GM18502 (cell line): ENCODE measurements around the gene FAF1.
"Not testable (repeated sequence)": the region's sequence is repeated elsewhere in the genome, so short reads cannot be mapped to it uniquely, and the experiment has no call there.

Source experiments
- ATAC-seq: cut with Tn5 transposase; IDR thresholded peaks from one replicate; pipeline ENCODE4 v1.9.1; 2021; ENCODE audit warnings: mild to moderate bottlenecking; ENCODE audit not compliant: unreplicated experiment, poor library complexity

FAF1 gene

DNA sequence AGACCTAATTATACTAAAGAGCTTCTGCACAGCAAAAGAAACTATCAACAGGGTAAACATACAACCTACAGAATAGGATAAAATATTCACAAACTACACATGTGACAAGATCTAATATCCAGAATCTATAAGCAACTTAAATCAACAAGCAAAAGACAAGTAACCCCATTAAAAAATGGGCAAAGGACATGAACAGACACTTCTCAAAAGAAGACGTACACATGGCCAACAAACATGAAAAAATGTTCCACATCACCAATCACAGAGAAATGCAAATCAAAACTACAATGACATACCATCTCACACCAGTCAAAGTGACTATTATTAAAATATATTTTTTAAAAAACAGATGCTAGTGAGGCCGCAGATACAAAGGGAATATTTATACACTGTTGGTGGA is 99.8 kb downstream of the FAF1 start:
- ATAC-seq: no peak

DNA sequence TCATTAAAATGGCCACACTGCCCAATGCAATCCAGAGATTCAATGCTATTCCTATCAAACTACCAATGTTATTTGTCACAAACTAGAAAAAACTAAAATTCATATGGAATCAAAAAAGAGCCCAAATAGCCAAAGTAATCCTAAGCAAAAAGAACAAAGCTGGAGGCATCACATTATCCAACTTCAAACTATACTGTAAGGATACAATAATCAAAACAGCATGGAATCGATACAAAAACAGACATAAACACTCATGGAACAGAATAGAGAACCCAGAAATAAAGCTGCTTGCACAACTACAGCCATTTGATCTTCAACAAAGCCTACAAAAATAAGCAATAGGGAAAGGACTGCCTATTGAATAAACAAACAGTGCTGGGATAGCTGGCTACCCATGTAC is 100.4 kb downstream of the FAF1 start:
- no peak for ATAC-seq

- ATAC-seq: no peak
These were observed 101.3 kb downstream of the FAF1 start for GRCh38 chr1:50858761-50859160.

- ATAC-seq: no peak
These were observed 102.4 kb downstream of the FAF1 start for GRCh38 chr1:50857702-50858101.

GRCh38 chr1:50853325-50853724 is 106.7 kb downstream of the FAF1 start:
- ATAC-seq: no peak

- no peak for ATAC-seq
These were observed 107.2 kb downstream of the FAF1 start for GRCh38 chr1:50852889-50853288.

DNA sequence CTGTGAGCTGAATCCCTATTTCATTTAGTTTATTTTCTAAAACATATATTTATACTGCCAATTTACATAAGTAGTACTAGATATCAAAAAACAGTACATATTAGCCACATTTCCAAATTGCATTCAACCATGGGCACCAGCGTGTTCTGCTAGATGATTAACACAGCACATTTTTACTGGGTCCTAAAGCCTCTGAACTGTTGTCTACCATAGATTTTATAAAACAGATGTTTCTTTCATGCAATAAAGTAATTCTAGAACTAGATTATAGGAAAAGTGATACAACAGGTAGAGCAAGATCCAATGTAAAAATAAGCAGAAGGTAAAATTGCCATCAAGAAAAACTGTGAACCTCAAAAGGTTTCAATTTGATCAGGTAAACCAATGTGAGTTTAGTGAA is 108.6 kb downstream of the FAF1 start:
- ATAC-seq: no peak

GRCh38 chr1:50851034-50851433 is 109.0 kb downstream of the FAF1 start:
- no peak for ATAC-seq

DNA sequence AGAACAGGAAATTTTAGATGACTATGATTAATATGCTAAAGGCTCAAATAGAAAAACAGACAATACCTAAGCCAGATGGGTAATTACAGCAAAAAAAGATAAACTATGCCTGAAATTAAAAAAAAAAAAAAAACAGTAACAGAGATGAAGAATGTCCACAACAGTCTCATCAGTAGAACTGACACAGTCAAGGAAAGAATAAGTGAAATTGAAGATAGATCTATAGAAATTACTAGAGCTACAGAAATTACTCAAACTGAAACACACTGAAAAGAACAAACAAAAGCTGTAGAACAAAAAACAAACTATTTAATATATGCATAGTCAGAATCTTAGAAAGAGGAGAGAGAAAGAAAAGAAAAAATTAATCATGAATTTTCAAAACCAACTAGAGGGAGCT is 112.8 kb downstream of the FAF1 start:
- no peak for ATAC-seq

DNA sequence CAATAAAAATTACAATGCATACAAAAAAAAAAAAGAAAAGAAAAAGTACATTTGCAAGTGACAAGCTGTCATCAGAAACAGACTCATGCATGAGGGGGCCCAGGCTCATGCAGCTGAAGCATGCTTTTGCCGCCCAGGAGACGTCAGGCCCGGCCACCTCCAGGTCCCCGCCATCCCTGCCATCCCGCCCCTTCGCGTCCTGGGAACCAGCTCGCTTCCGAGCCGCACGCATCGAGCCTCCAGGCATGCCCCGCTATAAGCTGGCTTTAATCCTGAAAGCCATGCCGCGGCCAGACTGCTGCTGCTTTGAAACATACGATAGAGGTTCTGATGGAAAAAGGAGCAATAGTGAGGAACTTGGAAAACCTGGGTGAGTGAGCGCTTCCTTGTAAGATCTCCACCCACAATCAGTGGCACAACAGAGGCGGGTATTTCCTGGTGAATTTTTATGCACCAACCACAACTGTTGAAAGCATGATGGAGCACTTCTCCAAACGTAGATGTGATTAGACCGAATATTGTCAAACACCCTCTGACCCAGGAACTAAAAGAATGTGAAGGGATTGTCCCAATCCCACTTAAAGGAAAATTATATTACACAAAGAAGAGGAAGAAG is 113.7 kb downstream of the FAF1 start:
- no peak for ATAC-seq

GRCh38 chr1:50841791-50842387 is 118.2 kb downstream of the FAF1 start:
- ATAC-seq: peak; percentile 49

- ATAC-seq: no peak
These were observed 124.0 kb downstream of the FAF1 start for GRCh38 chr1:50836117-50836516.

GRCh38 chr1:50833216-50833615 is 126.9 kb downstream of the FAF1 start:
- ATAC-seq: no peak

GRCh38 chr1:50832167-50832566 is 127.9 kb downstream of the FAF1 start:
- no peak for ATAC-seq

- ATAC-seq: no peak
These were observed 128.6 kb downstream of the FAF1 start for GRCh38 chr1:50831300-50832061.

GRCh38 chr1:50830621-50831020 is 129.4 kb downstream of the FAF1 start:
- ATAC-seq: no peak

GRCh38 chr1:50829014-50829958 is 130.8 kb downstream of the FAF1 start:
- no peak for ATAC-seq

- no peak for ATAC-seq
These were observed 132.5 kb downstream of the FAF1 start for GRCh38 chr1:50827546-50827945.

- not testable (repeated sequence) for ATAC-seq
These were observed 133.3 kb downstream of the FAF1 start for GRCh38 chr1:50826792-50827191.

DNA sequence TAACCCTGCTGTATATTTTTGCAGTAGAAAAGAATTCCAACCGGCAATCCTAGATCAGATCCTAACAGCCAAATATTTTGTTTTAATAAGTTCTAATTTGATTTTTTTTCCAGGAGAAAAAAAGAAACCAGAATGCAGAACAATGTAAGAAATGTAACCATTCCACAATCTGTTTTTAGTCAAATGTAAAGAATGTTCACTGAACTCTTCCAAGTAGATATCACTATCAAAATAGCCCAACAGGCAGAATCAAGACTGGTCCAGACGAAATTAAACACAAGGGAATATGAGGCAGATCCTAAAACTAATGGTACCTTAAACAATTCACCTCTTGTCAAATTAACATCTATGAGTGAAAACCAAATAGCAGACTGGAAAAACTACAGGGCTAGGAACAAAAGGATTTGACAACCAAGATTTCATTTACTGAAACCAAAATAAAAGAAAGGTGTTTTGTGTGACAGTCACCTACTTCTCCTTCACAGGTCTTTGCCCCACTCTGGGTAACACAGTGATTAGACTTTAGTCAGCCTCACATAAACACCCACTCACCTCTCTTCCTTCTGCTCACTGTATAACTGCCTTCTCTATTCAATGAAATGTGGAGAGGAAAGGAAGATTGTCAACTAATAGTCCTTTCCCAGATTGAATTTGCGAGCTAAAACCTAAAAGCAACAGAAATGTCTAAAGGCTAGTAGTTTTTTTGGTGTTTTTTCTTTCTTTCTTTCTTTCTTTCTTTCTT is 137.9 kb downstream of the FAF1 start:
- no peak for ATAC-seq
